Stimulated activated naive CD4-positive, alpha-beta T cell (primary cell): Measurements from ENCODE around the gene SELENOM.
"Not testable (repeated sequence)": the region's sequence is repeated elsewhere in the genome, so short reads cannot be mapped to it uniquely, and the experiment has no call there.

ENCODE experiments used
- DNase-seq, 6 experiments: peaks; one replicate each; lab custom pipeline; 2025; lab: John Stamatoyannopoulos, UW

SELENOM gene

GRCh38 chr22:31130873-31131272 lies 23.5 kb upstream of the SELENOM start:
- DNase-seq: no peak

GRCh38 chr22:31128156-31128555 lies 20.8 kb upstream of the SELENOM start:
- DNase-seq: no peak

GRCh38 chr22:31127181-31127772 lies 19.9 kb upstream of the SELENOM start:
- DNase-seq: no peak

GRCh38 chr22:31126869-31127175 lies 19.5 kb upstream of the SELENOM start:
- no peak for DNase-seq

- DNase-seq: no peak
Observed at GRCh38 chr22:31126128-31126868, 18.9 kb upstream of the SELENOM start.

- DNase-seq: no peak
Observed at GRCh38 chr22:31125521-31126117, 18.3 kb upstream of the SELENOM start.

- no peak for DNase-seq
Observed at GRCh38 chr22:31124811-31125465, 17.6 kb upstream of the SELENOM start.

- no peak for DNase-seq
Observed at GRCh38 chr22:31124290-31124689, 16.9 kb upstream of the SELENOM start.

- no peak for DNase-seq
Observed at GRCh38 chr22:31123292-31123602, 15.9 kb upstream of the SELENOM start.

GRCh38 chr22:31122532-31123291 lies 15.3 kb upstream of the SELENOM start, which contains the start of gene INPP5J:
Gene INPP5J, plus strand, starts transcription at chr22:31122966. Its CDS starts 49 bp downstream, at chr22:31123015.
- no peak for DNase-seq

- DNase-seq: no peak
Observed at GRCh38 chr22:31122196-31122531, 14.8 kb upstream of the SELENOM start.

- no peak for DNase-seq
Observed at GRCh38 chr22:31121403-31121802, 14.0 kb upstream of the SELENOM start.

- DNase-seq: no peak
Observed at GRCh38 chr22:31120642-31121041, 13.3 kb upstream of the SELENOM start.

GRCh38 chr22:31120230-31120629 lies 12.9 kb upstream of the SELENOM start:
- no peak for DNase-seq

GRCh38 chr22:31119026-31119717 lies 11.8 kb upstream of the SELENOM start:
- no peak for DNase-seq

- no peak for DNase-seq
Observed at GRCh38 chr22:31118046-31118820, 10.9 kb upstream of the SELENOM start.

GRCh38 chr22:31112547-31113091 lies 5.3 kb upstream of the SELENOM start:
- not testable (repeated sequence) for DNase-seq

- DNase-seq: no peak
Observed at GRCh38 chr22:31107894-31108218, 488 bp upstream of the SELENOM start.

- no peak for DNase-seq
Observed at GRCh38 chr22:31106731-31107177, 614 bp downstream of the SELENOM start.

- DNase-seq: no peak
Observed at GRCh38 chr22:31106001-31106571, 1.3 kb downstream of the SELENOM start.
